K562 (cell line): ENCODE data around the gene ZNF337. TPM values are rescaled to one million over a fixed set of nuclear protein-coding genes. Genes with fewer than 3 reads are reported as not detected.

Experiments used
- ATAC-seq: fragments of 200-7000 bp; cut with Tn5 transposase; 3 replicates; pipeline ENCODE4 v1.9.1; 2020; ENCODE audit warnings: moderate library complexity
- BruUV-seq: library from RNA; stranded (reverse); fragments of 400-500 nt; replicated peaks from 2 replicates; lab custom pipeline; 2021; lab: Mats Ljungman, UMichigan
- CTCF ChIA-PET: fragments of 300-600 bp; formaldehyde crosslinking; extraction: SDS; loops from one replicate; lab custom pipeline; 2021; ENCODE audit warnings: low intra/inter-chr PET ratio; lab: Yijun Ruan, JAX
- POLR2A ChIA-PET: fragments of 300-600, 350-650 bp; sonication (Branson Sonifier 250); formaldehyde crosslinking; extraction: SDS; loops from one replicate; lab custom pipeline; 2021; ENCODE audit warnings: antibody characterized with exemption, inconsistent platforms; lab: Yijun Ruan, JAX
- DNase-seq, 4 experiments: peaks; one replicate each; pipeline versions ENCODE4 v3.0.0 to v3.0.0-alpha.2; 2011 to 2018; ENCODE audit warnings: low spot score in 3 of 4, mixed read lengths in 3 of 4; ENCODE audit errors: extremely low read depth in 1 of 4
- FAIRE-seq: peaks from 2 replicates; lab custom pipeline; 2011; peaks lifted over from hg19 to GRCh38; lab: Jason Lieb, UNC
- H2AFZ ChIP-seq: 2 replicates; pipeline ENCODE4 v1.6.0; 2011; ENCODE audit warnings: low read depth, low read length, control low read depth, inconsistent platforms
- H3K27ac ChIP-seq: fragments of 200-600 bp; 3 replicates; pipeline ENCODE4 v1.8.0; 2011; ENCODE audit warnings: low read depth, mild to moderate bottlenecking, control low read depth, inconsistent platforms, low read length, moderate library complexity, mixed read lengths; ENCODE audit errors: extremely low read depth
- H3K27me3 ChIP-seq, 2 experiments: fragments of 300-600 bp in 1 of 2; 2 replicates in 1 of 2; 3 replicates in 1 of 2; pipeline versions ENCODE4 v1.6.0 to v1.8.0; 2011; ENCODE audit warnings: inconsistent platforms in 2 of 2, low read length in 2 of 2, mild to moderate bottlenecking in 1 of 2, mixed read lengths in 1 of 2, moderate library complexity in 1 of 2; ENCODE audit not compliant: control insufficient read depth in 2 of 2, insufficient read depth in 2 of 2
- H3K36me3 ChIP-seq: fragments of 300-600 bp; 3 replicates; pipeline ENCODE4 v1.8.0; 2011; ENCODE audit warnings: mild to moderate bottlenecking, low read length, inconsistent platforms; ENCODE audit not compliant: control insufficient read depth, insufficient read depth
- H3K4me1 ChIP-seq, 2 experiments: fragments of 200-600 bp in 1 of 2; replicated peaks in 1 of 2; 2 replicates in 1 of 2; 3 replicates in 1 of 2; pipeline versions ENCODE4 v1.5.1 to v1.8.0; 2011; ENCODE audit warnings: inconsistent platforms in 2 of 2, low read length in 2 of 2, mild to moderate bottlenecking in 1 of 2, mixed read lengths in 1 of 2, moderate library complexity in 1 of 2; ENCODE audit not compliant: control insufficient read depth in 2 of 2, insufficient read depth in 2 of 2
- H3K4me2 ChIP-seq: 2 replicates; pipeline ENCODE4 v1.6.1; 2011; ENCODE audit warnings: low read length, control low read depth, inconsistent platforms, mixed read lengths; ENCODE audit not compliant: insufficient read depth
- H3K4me3 ChIP-seq: fragments of 200-600 bp; sonication (generic), shearing (Covaris generic); 2 replicates; pipeline ENCODE4 v1.5.1; 2016; ENCODE audit warnings: control low read depth, inconsistent platforms
- H3K79me2 ChIP-seq: fragments of 200-600 bp; 3 replicates; pipeline ENCODE4 v1.8.0; 2011; ENCODE audit warnings: low read length, inconsistent platforms; ENCODE audit not compliant: control insufficient read depth, insufficient read depth
- H3K9ac ChIP-seq, 2 experiments: 2 replicates each; pipeline versions ENCODE4 v1.6.0 to v1.6.1; 2011; ENCODE audit warnings: low read depth in 2 of 2, low read length in 2 of 2, control low read depth in 1 of 2, inconsistent platforms in 1 of 2, mild to moderate bottlenecking in 1 of 2, mixed read lengths in 1 of 2; ENCODE audit not compliant: insufficient read depth in 1 of 2
- H3K9me1 ChIP-seq: one replicate; pipeline ENCODE4 v1.6.0; 2011; ENCODE audit warnings: inconsistent platforms, mild to moderate bottlenecking, low read length, moderate library complexity; ENCODE audit not compliant: control insufficient read depth, insufficient read depth
- H3K9me3 ChIP-seq: replicated peaks from 2 replicates; pipeline ENCODE4 v1.5.1; 2011; ENCODE audit warnings: low read depth, low read length, inconsistent platforms; ENCODE audit not compliant: control insufficient read depth, insufficient read depth
- H4K20me1 ChIP-seq: replicated peaks from 2 replicates; pipeline ENCODE4 v1.6.1; 2011; ENCODE audit warnings: low read length, inconsistent platforms, mixed read lengths; ENCODE audit not compliant: control insufficient read depth, insufficient read depth
- ARID3A ChIP-seq: IDR thresholded peaks from 2 replicates; pipeline ENCODE4 v1.6.1; 2012; ENCODE audit warnings: low read depth, low read length, improper control_type of control experiment, borderline replicate concordance
- FUS ChIP-seq: fragments of 200-400 bp; formaldehyde crosslinking; optimal IDR thresholded peaks from 2 replicates; pipeline ENCODE3; 2017; ENCODE audit warnings: low read depth, low read length
- KLF13 ChIP-seq: fragments of 450-650 bp; IDR thresholded peaks from 2 replicates; pipeline ENCODE4 v1.6.1; 2016; ENCODE audit warnings: missing genetic modification characterization, low read depth, mild to moderate bottlenecking, missing compliant biosample characterization, moderate library complexity, borderline replicate concordance
- MCM3 ChIP-seq: fragments of 450-650 bp; IDR thresholded peaks from 2 replicates; pipeline ENCODE4 v1.6.1; 2016
- SRSF7 ChIP-seq: fragments of 200-400 bp; formaldehyde crosslinking; optimal IDR thresholded peaks from 2 replicates; pipeline ENCODE3; 2017; ENCODE audit warnings: mild to moderate bottlenecking, low read depth, low read length
- TOE1 ChIP-seq, 2 experiments: fragments of 450-650 bp in 1 of 2; sonication (generic) in 1 of 2; formaldehyde crosslinking in 1 of 2; IDR thresholded peaks; 2 replicates each; pipeline versions ENCODE4 v1.7.1 to v1.8.0; 2016 to 2022; ENCODE audit warnings: borderline replicate concordance in 2 of 2, mild to moderate bottlenecking in 2 of 2, antibody characterized with exemption in 1 of 2, inconsistent platforms in 1 of 2, low read depth in 1 of 2, missing genetic modification reagents in 1 of 2, moderate library complexity in 1 of 2
- ZNF408 ChIP-seq: fragments of 250-450 bp; sonication (Bioruptor Pico); IDR thresholded peaks from 2 replicates; pipeline ENCODE4 v1.4.0; 2020; ENCODE audit warnings: low read depth, mild to moderate bottlenecking, moderate library complexity
- ZNF75A ChIP-seq: fragments of 450-650 bp; formaldehyde crosslinking; IDR thresholded peaks from 2 replicates; pipeline ENCODE4 v1.4.0; 2020; ENCODE audit warnings: mild to moderate bottlenecking
- ZNF830 ChIP-seq: fragments of 250-450 bp; sonication (Bioruptor Pico); IDR thresholded peaks from 2 replicates; pipeline ENCODE4 v1.5.0; 2021; ENCODE audit warnings: mild to moderate bottlenecking
- WGBS: fragments of 100-300 bp; shearing (Covaris generic); methylation state at CpG from one replicate; pipeline ENCODE4 v1.1.6; 2016; ENCODE audit warnings: low coverage, mixed read lengths; ENCODE audit not compliant: insufficient coverage; ENCODE audit errors: missing lambda C conversion rate; 5-methylcytosine and 5-hydroxymethylcytosine counted together
- in situ Hi-C: fragments of 300-500 bp; cut with MboI; formaldehyde crosslinking; loops from 4 replicates; pipeline ENCODE4 v1.15.0; 2018; ENCODE audit warnings: inconsistent platforms, mixed read lengths
- intact Hi-C: fragments of 100-400 bp; cut with micrococcal nuclease; formaldehyde crosslinking; loops from 2 replicates; pipeline ENCODE4 v1.14.2; 2022
- polyA plus RNA-seq, 8 experiments: library from polyadenylated mRNA; depleted of rRNA in 4 of 8; stranded (reverse) in 5 of 8; unstranded in 3 of 8; fragments of >200 nt; fragmentation: Nextera tagmentation in 2 of 8; fragmentation: Illumina TruSeq in 1 of 8; extraction: Ambion mirVana in 2 of 8; extraction: Trizol in 1 of 8; gene quantifications; 2 replicates each; pipeline versions ENCODE4 v1.2.1 to v1.2.3, GENCODE V29; 2011 to 2014; ENCODE audit warnings: inconsistent platforms in 1 of 8, missing spikeins in 1 of 8
- total RNA-seq, 7 experiments: library from RNA; depleted of rRNA in 6 of 7; stranded (reverse); fragments of >200 nt in 6 of 7; fragmentation: Illumina TruSeq in 2 of 7; extraction: Trizol in 2 of 7; gene quantifications; 2 replicates each; pipeline versions ENCODE4 v1.2.1 to v1.2.3, GENCODE V29; 2011 to 2021; ENCODE audit warnings: low replicate concordance in 1 of 7
- TF ChIP-seq, protein P1 (sequence below): fragments of 200-600 bp; sonication (generic); IDR thresholded peaks from one replicate; pipeline ENCODE4 v1.6.1; 2012; ENCODE audit warnings: mild to moderate bottlenecking, low read depth, low read length, inconsistent platforms

The ZNF337 gene
- total and polyA plus RNA-seq, 9 of the 15 experiments (the other 6 are each of a cell fraction or from before 2014, with no cell fraction given) = 0.25 to 5.6 (median 3.5) TPM

GRCh38 chr20:25730862-25731261 is 34.2 kb upstream of the ZNF337 start:
- ATAC-seq (no peak), FAIRE-seq (no peak), DNase-seq (no peak)
- intact Hi-C loops = no loop called here
- Histone ChIP-seq H3K79me2 (no peaks in the 10 kb centered on the region), H3K4me2 (no peak overlapping the region), H3K27ac (no peak overlapping the region), H3K9me3 (0 out of 2 replicates have a peak, but pooled peaks cover 2% of the 10 kb centered on the region), H3K9ac (no peak overlapping the region), H3K9me1 (no peaks in the 10 kb centered on the region), H2AFZ (no peak overlapping the region), H4K20me1 (no peaks in the 10 kb centered on the region), H3K36me3 (no peaks in the 10 kb centered on the region), H3K4me1 (no peaks in the 10 kb centered on the region), H3K27me3 (no peaks in the 10 kb centered on the region), H3K4me3 (no peak overlapping the region)
- in situ Hi-C loops = no loop called here
- ChIA-PET POLR2A (no interaction called here), CTCF (no interaction called here)
- no TSS peak for BruUV-seq
- WGBS = 0% methylated on average over 1 of the region's 1 CpG
- TF ChIP-seq ZNF408 (CRISPR knock-in tag) (no peak), ZNF75A (CRISPR knock-in tag) (no peak), MCM3 (no peak), ZNF830 (no peak), ARID3A (no peak), SRSF7 (no peak), KLF13 (no peak), FUS (no peak), TOE1 (IDR thresholded peaks at IDR 0.05; ENCODE audit: borderline replicate concordance) (no peak), TOE1 (CRISPR knock-in tag; IDR thresholded peaks at IDR 0.05; ENCODE audit: borderline replicate concordance, low read depth) (no peak)
- TF ChIP-seq, protein P1, sequence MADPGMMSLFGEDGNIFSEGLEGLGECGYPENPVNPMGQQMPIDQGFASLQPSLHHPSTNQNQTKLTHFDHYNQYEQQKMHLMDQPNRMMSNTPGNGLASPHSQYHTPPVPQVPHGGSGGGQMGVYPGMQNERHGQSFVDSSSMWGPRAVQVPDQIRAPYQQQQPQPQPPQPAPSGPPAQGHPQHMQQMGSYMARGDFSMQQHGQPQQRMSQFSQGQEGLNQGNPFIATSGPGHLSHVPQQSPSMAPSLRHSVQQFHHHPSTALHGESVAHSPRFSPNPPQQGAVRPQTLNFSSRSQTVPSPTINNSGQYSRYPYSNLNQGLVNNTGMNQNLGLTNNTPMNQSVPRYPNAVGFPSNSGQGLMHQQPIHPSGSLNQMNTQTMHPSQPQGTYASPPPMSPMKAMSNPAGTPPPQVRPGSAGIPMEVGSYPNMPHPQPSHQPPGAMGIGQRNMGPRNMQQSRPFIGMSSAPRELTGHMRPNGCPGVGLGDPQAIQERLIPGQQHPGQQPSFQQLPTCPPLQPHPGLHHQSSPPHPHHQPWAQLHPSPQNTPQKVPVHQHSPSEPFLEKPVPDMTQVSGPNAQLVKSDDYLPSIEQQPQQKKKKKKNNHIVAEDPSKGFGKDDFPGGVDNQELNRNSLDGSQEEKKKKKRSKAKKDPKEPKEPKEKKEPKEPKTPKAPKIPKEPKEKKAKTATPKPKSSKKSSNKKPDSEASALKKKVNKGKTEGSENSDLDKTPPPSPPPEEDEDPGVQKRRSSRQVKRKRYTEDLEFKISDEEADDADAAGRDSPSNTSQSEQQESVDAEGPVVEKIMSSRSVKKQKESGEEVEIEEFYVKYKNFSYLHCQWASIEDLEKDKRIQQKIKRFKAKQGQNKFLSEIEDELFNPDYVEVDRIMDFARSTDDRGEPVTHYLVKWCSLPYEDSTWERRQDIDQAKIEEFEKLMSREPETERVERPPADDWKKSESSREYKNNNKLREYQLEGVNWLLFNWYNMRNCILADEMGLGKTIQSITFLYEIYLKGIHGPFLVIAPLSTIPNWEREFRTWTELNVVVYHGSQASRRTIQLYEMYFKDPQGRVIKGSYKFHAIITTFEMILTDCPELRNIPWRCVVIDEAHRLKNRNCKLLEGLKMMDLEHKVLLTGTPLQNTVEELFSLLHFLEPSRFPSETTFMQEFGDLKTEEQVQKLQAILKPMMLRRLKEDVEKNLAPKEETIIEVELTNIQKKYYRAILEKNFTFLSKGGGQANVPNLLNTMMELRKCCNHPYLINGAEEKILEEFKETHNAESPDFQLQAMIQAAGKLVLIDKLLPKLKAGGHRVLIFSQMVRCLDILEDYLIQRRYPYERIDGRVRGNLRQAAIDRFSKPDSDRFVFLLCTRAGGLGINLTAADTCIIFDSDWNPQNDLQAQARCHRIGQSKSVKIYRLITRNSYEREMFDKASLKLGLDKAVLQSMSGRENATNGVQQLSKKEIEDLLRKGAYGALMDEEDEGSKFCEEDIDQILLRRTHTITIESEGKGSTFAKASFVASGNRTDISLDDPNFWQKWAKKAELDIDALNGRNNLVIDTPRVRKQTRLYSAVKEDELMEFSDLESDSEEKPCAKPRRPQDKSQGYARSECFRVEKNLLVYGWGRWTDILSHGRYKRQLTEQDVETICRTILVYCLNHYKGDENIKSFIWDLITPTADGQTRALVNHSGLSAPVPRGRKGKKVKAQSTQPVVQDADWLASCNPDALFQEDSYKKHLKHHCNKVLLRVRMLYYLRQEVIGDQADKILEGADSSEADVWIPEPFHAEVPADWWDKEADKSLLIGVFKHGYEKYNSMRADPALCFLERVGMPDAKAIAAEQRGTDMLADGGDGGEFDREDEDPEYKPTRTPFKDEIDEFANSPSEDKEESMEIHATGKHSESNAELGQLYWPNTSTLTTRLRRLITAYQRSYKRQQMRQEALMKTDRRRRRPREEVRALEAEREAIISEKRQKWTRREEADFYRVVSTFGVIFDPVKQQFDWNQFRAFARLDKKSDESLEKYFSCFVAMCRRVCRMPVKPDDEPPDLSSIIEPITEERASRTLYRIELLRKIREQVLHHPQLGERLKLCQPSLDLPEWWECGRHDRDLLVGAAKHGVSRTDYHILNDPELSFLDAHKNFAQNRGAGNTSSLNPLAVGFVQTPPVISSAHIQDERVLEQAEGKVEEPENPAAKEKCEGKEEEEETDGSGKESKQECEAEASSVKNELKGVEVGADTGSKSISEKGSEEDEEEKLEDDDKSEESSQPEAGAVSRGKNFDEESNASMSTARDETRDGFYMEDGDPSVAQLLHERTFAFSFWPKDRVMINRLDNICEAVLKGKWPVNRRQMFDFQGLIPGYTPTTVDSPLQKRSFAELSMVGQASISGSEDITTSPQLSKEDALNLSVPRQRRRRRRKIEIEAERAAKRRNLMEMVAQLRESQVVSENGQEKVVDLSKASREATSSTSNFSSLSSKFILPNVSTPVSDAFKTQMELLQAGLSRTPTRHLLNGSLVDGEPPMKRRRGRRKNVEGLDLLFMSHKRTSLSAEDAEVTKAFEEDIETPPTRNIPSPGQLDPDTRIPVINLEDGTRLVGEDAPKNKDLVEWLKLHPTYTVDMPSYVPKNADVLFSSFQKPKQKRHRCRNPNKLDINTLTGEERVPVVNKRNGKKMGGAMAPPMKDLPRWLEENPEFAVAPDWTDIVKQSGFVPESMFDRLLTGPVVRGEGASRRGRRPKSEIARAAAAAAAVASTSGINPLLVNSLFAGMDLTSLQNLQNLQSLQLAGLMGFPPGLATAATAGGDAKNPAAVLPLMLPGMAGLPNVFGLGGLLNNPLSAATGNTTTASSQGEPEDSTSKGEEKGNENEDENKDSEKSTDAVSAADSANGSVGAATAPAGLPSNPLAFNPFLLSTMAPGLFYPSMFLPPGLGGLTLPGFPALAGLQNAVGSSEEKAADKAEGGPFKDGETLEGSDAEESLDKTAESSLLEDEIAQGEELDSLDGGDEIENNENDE = no peak
